Measurements from ENCODE around the gene INSIG1. TPM values are rescaled to one million over a fixed set of nuclear protein-coding genes. Genes with fewer than 3 reads are reported as not detected.

INSIG1 gene
- total RNA-seq, 1 experiment from 2014 or later = 32.3 TPM

DNA sequence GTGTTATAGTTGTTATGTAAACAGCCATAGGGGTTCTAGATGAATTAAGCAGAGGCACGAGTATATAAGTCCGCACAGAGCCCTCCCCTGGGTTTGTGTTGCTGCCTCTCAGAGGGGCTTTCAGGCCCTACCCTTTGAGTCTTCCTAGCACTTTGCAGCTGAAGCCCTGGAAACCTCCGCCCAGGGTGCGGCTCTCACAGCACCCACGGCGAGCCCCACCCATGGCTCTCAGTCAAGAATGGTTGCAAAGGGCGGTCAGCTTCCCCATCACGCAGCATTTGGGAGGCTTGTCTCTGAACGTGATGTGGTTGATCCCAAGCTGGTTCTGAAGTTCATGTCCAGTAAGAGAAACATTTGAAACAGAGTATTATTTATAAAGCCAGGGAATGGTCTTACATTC lies 18.8 kb upstream of the INSIG1 start (continued):
- TF ChIP-seq, protein P1, sequence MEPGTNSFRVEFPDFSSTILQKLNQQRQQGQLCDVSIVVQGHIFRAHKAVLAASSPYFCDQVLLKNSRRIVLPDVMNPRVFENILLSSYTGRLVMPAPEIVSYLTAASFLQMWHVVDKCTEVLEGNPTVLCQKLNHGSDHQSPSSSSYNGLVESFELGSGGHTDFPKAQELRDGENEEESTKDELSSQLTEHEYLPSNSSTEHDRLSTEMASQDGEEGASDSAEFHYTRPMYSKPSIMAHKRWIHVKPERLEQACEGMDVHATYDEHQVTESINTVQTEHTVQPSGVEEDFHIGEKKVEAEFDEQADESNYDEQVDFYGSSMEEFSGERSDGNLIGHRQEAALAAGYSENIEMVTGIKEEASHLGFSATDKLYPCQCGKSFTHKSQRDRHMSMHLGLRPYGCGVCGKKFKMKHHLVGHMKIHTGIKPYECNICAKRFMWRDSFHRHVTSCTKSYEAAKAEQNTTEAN (CRISPR knock-in tag; IDR thresholded peaks at IDR 0.05) = no peak
- TF ChIP-seq, protein P2, sequence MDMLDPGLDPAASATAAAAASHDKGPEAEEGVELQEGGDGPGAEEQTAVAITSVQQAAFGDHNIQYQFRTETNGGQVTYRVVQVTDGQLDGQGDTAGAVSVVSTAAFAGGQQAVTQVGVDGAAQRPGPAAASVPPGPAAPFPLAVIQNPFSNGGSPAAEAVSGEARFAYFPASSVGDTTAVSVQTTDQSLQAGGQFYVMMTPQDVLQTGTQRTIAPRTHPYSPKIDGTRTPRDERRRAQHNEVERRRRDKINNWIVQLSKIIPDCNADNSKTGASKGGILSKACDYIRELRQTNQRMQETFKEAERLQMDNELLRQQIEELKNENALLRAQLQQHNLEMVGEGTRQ (CRISPR knock-in tag; IDR thresholded peaks at IDR 0.05) = no peak

DNA sequence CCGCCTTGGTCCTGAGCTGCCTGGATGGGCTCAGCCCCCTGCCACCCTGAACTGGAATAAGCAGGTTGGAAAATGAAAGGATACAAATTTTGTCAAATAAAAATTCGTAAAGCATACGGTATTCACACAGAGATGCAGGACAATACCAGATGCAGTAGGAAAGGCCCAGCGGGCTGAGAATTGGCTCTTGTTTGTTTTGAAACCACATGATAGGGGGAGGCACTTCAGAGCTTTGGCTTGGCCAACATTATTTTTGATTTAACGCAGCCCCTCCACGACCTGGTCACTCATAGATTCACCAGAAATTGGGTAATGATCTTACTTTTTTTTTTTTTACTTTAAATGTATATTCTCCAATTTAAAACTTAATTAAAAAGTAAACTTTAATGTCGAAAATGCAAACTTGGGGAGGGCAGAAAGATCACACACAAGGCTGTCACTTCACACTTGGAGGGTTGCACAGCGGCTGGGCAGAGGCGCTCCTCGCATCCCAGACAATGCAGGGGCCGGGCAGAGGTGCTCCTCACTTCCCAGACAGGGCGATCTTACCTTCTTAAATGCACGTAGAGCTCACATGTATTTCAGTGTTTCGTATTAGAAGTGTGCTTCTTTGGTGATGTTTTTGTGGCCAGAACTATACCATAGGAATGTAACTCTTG lies 17.8 kb upstream of the INSIG1 start:
- POLR2A ChIA-PET = no interaction called here
- Mint-ChIP-seq H3K4me3 (no peak overlapping the region), H3K36me3 (no peaks in the 10 kb centered on the region), H3K9me3 (no peaks in the 10 kb centered on the region), H3K27me3 (ENCODE audit: low read depth) (no peaks in the 10 kb centered on the region; the same call in 1 of the 2 replicates), H3K4me1 (peaks cover 20% of the 10 kb centered on the region), H3K27ac (no peak overlapping the region)
- DNase-seq (ENCODE audit: low spot score) (no peak), ATAC-seq (no peak)
- CTCF ChIA-PET = no interaction called here
- TF ChIP-seq ZNF396 (CRISPR knock-in tag; IDR thresholded peaks at IDR 0.05; ENCODE audit: borderline replicate concordance) (no peak), ZBTB21 (CRISPR knock-in tag; IDR thresholded peaks at IDR 0.05; ENCODE audit: borderline replicate concordance) (no peak), TEAD4 (CRISPR knock-in tag; IDR thresholded peaks at IDR 0.05) (no peak), ZNF423 (CRISPR knock-in tag; IDR thresholded peaks at IDR 0.05) (no peak), SMAD4 (CRISPR knock-in tag; IDR thresholded peaks at IDR 0.05) (no peak)
- TF ChIP-seq, protein P3, sequence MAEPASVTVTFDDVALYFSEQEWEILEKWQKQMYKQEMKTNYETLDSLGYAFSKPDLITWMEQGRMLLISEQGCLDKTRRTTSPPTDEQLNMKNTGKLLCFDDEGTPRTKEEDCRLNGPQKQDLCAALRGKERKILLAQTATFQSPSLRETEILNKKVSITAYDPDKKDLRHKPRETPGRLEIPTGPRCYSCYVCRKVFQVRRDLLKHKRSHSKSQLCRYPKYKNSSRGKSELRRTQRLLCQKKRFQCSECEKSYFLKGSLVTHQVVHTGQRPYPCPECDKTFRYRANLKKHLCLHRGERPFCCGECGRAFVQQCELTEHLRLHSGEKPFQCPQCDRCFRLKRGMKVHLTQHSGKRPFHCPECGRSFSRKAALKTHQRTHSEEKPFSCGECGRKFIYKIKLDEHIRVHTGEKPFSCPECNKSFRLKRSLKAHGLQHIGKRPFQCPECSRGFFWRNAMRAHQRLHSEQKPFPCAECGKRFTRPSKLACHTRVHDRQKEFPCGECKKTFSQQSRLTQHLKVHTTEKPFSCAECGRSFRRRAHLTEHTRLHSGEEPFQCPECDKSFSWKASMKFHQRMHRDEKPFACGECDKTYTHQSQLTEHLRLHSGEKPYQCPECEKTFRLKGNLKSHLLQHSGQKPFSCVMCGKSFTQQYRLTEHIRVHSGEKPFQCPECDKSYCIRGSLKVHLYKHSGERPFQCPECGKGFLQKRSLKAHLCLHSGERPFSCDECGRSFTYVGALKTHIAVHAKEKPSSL (CRISPR knock-in tag; conservative IDR thresholded peaks at IDR 0.05) = no peak
- TF ChIP-seq, protein P4, sequence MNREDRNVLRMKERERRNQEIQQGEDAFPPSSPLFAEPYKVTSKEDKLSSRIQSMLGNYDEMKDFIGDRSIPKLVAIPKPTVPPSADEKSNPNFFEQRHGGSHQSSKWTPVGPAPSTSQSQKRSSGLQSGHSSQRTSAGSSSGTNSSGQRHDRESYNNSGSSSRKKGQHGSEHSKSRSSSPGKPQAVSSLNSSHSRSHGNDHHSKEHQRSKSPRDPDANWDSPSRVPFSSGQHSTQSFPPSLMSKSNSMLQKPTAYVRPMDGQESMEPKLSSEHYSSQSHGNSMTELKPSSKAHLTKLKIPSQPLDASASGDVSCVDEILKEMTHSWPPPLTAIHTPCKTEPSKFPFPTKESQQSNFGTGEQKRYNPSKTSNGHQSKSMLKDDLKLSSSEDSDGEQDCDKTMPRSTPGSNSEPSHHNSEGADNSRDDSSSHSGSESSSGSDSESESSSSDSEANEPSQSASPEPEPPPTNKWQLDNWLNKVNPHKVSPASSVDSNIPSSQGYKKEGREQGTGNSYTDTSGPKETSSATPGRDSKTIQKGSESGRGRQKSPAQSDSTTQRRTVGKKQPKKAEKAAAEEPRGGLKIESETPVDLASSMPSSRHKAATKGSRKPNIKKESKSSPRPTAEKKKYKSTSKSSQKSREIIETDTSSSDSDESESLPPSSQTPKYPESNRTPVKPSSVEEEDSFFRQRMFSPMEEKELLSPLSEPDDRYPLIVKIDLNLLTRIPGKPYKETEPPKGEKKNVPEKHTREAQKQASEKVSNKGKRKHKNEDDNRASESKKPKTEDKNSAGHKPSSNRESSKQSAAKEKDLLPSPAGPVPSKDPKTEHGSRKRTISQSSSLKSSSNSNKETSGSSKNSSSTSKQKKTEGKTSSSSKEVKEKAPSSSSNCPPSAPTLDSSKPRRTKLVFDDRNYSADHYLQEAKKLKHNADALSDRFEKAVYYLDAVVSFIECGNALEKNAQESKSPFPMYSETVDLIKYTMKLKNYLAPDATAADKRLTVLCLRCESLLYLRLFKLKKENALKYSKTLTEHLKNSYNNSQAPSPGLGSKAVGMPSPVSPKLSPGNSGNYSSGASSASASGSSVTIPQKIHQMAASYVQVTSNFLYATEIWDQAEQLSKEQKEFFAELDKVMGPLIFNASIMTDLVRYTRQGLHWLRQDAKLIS (CRISPR knock-in tag; IDR thresholded peaks at IDR 0.05; ENCODE audit: borderline replicate concordance) = no peak

DNA sequence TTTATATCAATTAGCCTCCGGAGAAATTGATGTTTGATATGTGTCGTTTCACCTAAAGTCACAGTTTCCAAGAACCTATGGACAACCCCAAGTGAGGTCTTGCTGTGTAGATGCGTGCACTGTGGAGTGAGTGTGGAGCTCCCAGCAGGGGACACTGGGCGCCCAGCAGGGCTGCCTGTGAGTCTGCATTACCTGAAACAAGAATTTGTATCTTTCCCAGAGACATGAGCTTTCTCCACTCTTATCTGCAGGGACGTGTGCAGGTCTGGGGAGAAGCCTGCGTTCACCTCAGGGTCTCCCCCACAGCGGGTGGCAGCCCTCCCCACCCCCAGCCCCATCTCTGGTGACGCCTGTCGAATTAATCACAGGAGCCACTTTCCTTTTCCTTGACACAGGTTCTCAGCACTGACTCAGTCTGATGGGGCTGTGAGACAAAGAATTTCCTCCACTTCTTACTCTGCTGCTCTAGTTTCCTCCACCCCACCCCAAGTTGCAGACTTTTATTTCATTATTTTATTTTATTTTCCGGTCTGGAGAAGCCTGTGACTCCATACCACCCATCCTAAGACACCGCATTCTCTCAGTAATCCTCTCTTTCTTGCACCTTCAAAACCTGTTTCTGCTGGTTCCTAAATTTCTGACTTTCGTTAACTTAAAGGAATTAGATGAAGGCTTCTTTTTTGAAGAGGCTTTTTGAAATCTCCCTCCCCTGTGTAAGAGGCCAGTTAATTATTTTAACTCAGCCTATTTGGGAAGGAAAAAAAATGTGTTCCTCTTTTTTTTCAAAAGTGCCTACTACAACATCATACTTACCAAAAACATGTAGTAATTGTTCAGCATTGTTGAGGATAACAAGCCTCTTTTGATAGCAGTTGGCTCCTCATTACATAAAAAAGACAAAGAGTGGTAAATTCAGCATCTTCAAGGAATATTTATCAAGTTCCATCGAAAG lies 17.0 kb upstream of the INSIG1 start:
- ATAC-seq = no peak
- POLR2A ChIA-PET = no interaction called here
- Mint-ChIP-seq H3K27me3 (ENCODE audit: low read depth) (no peaks in the 10 kb centered on the region; the same call in 1 of the 2 replicates), H3K4me1 (peaks cover 20% of the 10 kb centered on the region), H3K4me3 (no peak overlapping the region), H3K27ac (no peak overlapping the region), H3K36me3 (no peaks in the 10 kb centered on the region), H3K9me3 (no peaks in the 10 kb centered on the region)
- TF ChIP-seq TP53 (CRISPR knock-in tag; IDR thresholded peaks at IDR 0.05) (no peak), ZNF423 (CRISPR knock-in tag; IDR thresholded peaks at IDR 0.05) (peak; percentile 52)
- DNase-seq (ENCODE audit: low spot score) = no peak
- CTCF ChIA-PET = no interaction called here

Data from WTC11 (cell line).